Sigmoid colon (tissue), 7 donors: Measurements from ENCODE around the gene ERGIC2. TPM values are rescaled to one million over a fixed set of nuclear protein-coding genes. Genes with fewer than 3 reads are reported as not detected.

ENCODE experiments used
- DNase-seq: peaks from one replicate; pipeline ENCODE4 v3.0.0-alpha.2; 2019
- H3K27ac ChIP-seq, 4 donors: fragments of 200-600 bp; sonication (generic); one replicate each; pipeline ENCODE4 v1.5.1; 2016 to 2019; ENCODE audit warnings: mild to moderate bottlenecking in 1 of 4
- H3K27me3 ChIP-seq, 3 donors: fragments of 200-600 bp; sonication (generic); one replicate each; pipeline ENCODE4 v1.5.1; 2019; ENCODE audit warnings: mild to moderate bottlenecking in 1 of 3
- H3K36me3 ChIP-seq, 4 donors: fragments of 200-600 bp; sonication (generic); one replicate each; pipeline ENCODE4 v1.5.1; 2016 to 2019
- H3K4me1 ChIP-seq, 4 donors: fragments of 200-600 bp; sonication (generic); one replicate each; pipeline ENCODE4 v1.5.1; 2017 to 2019
- H3K4me3 ChIP-seq, 4 donors: fragments of 200-600 bp; sonication (generic); one replicate each; pipeline ENCODE4 v1.5.1; 2017 to 2019; ENCODE audit warnings: mild to moderate bottlenecking in 2 of 4, moderate library complexity in 1 of 4
- H3K9me3 ChIP-seq, 4 donors: fragments of 200-600 bp in 3 of 4; sonication (generic) in 3 of 4; one replicate each; pipeline versions ENCODE4 v1.5.1 to v1.6.1; 2013 to 2019
- EP300 ChIP-seq, 4 donors: sonication (generic); formaldehyde crosslinking; IDR thresholded peaks; one replicate each; pipeline ENCODE4 v1.6.1; 2017; ENCODE audit warnings: antibody characterized with exemption in 4 of 4
- POLR2A ChIP-seq, 2 donors: fragments of 450-650 bp; IDR thresholded peaks; one replicate each; pipeline ENCODE4 v1.6.1; 2016; ENCODE audit warnings: antibody characterized with exemption in 2 of 2, mild to moderate bottlenecking in 2 of 2, moderate library complexity in 2 of 2
- POLR2AphosphoS5 ChIP-seq, 4 donors: sonication (generic); formaldehyde crosslinking; IDR thresholded peaks; one replicate each; pipeline ENCODE4 v1.6.1; 2017; ENCODE audit warnings: antibody characterized with exemption in 4 of 4
- WGBS, 2 donors: extraction: QIAGEN DNeasy Blood & Tissue Kit; methylation state at CpG; one replicate each; pipeline ENCODE4 v1.1.7; 2013; 5-methylcytosine and 5-hydroxymethylcytosine counted together
- intact Hi-C: fragments of 100-400 bp; cut with DNase I; formaldehyde crosslinking; loops from one replicate; pipeline ENCODE4 v1.15.1; 2023
- polyA plus RNA-seq, 3 donors: library from polyadenylated mRNA; stranded (reverse); fragments of 200-250 nt; gene quantifications; one replicate each; pipeline ENCODE4 v1.2.3, GENCODE V29; 2013
- total RNA-seq, 4 donors: library from RNA; depleted of rRNA; stranded (reverse); fragments of >200 nt; gene quantifications; one replicate each; pipeline ENCODE4 v1.1.0, GENCODE V29; 2016
- TF ChIP-seq, protein P1 (sequence below), 4 experiments: fragments of 450-650 bp in 3 of 4; fragments of 200-600 bp in 1 of 4; IDR thresholded peaks; one replicate each; pipeline ENCODE4 v1.5.1; 2016 to 2019; ENCODE audit warnings: antibody characterized with exemption in 4 of 4, mild to moderate bottlenecking in 3 of 4, moderate library complexity in 2 of 4
- donor health status: healthy with polysubstance abuse.
- donor health status: Bipolar disorder and iron deficiency.
- donor health status: healthy.

The ERGIC2 gene
- total and polyA plus RNA-seq, 7 donors: 14.8 to 81.7 (median 62.3) TPM

GRCh38 chr12:29309320-29309902, 71.6 kb downstream of the ERGIC2 start:
- intact Hi-C loops: no loop called here
- 56 to 91% methylated on average over 4 of the region's 4 CpGs for WGBS, 2 donors
- TF ChIP-seq, protein P1, sequence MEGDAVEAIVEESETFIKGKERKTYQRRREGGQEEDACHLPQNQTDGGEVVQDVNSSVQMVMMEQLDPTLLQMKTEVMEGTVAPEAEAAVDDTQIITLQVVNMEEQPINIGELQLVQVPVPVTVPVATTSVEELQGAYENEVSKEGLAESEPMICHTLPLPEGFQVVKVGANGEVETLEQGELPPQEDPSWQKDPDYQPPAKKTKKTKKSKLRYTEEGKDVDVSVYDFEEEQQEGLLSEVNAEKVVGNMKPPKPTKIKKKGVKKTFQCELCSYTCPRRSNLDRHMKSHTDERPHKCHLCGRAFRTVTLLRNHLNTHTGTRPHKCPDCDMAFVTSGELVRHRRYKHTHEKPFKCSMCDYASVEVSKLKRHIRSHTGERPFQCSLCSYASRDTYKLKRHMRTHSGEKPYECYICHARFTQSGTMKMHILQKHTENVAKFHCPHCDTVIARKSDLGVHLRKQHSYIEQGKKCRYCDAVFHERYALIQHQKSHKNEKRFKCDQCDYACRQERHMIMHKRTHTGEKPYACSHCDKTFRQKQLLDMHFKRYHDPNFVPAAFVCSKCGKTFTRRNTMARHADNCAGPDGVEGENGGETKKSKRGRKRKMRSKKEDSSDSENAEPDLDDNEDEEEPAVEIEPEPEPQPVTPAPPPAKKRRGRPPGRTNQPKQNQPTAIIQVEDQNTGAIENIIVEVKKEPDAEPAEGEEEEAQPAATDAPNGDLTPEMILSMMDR (IDR thresholded peaks at IDR 0.05): no peak

DNA sequence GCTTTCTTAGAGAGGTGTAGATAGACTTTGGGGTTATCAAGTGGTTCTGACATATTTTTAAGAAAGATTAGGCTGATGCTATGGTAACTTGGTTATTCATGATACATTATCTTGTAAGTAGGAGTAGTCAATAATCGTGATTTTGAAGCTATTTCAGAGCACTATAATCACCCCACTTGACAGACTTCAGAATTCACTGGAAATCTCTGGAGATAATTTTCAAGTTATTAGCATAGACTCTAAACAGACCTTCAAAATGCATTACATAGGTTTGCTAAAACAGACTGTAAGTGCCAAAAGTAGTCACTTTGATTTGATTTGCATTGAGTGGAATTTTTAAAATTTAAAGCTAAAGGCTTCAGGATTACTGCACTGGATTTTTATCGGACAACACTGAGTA, 74.3 kb downstream of the ERGIC2 start:
- Histone ChIP-seq H3K4me1 (no peaks in the 10 kb centered on the region), H3K9me3 (no peaks in the 10 kb centered on the region), H3K27ac (no peak overlapping the region), H3K36me3 (peaks cover 0 to 2% (median 0%) of the 10 kb centered on the region in 4 donors), H3K4me3 (no peak overlapping the region), H3K27me3 (no peaks in the 10 kb centered on the region)
- DNase-seq: no peak
- WGBS, 2 donors: 93 to 99% methylated on average over 2 of the region's 2 CpGs
- no peak for TF ChIP-seq EP300 (IDR thresholded peaks at IDR 0.05)
- TF ChIP-seq POLR2A (IDR thresholded peaks at IDR 0.05): no peak
- no peak for TF ChIP-seq POLR2AphosphoS5 (IDR thresholded peaks at IDR 0.05)
- TF ChIP-seq, protein P1 (IDR thresholded peaks at IDR 0.05): no peak
- intact Hi-C loops: no loop called here

More at GRCh38 chr12:29309320-29309902, 71.6 kb downstream of the ERGIC2 start:
- Histone ChIP-seq H3K27me3 (no peaks in the 10 kb centered on the region), H3K9me3 (no peaks in the 10 kb centered on the region), H3K36me3 (peaks cover 0 to 10% (median 0%) of the 10 kb centered on the region in 4 donors), H3K4me1 (no peaks in the 10 kb centered on the region), H3K27ac (no peak overlapping the region), H3K4me3 (no peak overlapping the region)
- DNase-seq: no peak

DNA sequence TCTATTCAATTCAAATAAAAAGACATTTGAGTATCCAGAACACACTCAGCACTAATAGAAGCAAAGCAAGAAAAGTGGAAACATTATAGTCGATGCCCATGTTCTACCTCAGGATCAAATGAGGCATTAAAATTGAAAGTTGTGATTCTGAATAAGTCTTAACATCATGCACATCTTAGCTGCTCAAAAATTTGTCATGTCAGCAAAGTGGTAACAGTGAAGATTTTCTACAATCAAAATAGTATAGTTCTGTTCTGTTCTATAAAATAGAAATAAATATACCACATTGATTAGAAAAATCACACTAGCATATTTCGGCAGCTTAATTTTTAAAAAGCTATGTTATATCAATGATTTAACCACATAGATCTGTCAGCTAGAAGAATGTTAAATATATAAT, 74.7 kb downstream of the ERGIC2 start:
- Histone ChIP-seq H3K27ac (no peak overlapping the region), H3K9me3 (no peaks in the 10 kb centered on the region), H3K27me3 (no peaks in the 10 kb centered on the region), H3K4me1 (no peaks in the 10 kb centered on the region), H3K4me3 (no peak overlapping the region), H3K36me3 (no peaks in the 10 kb centered on the region)
- WGBS, 2 donors: 50 to 94% methylated on average over 2 of the region's 2 CpGs
- intact Hi-C loops: no loop called here
- TF ChIP-seq, protein P1 (IDR thresholded peaks at IDR 0.05): no peak
- TF ChIP-seq EP300 (IDR thresholded peaks at IDR 0.05) (no peak), POLR2A (IDR thresholded peaks at IDR 0.05) (no peak), POLR2AphosphoS5 (IDR thresholded peaks at IDR 0.05) (no peak)
- DNase-seq: no peak

GRCh38 chr12:29304388-29304787, 76.6 kb downstream of the ERGIC2 start:
- no peak for DNase-seq
- intact Hi-C loops: no loop called here
- TF ChIP-seq POLR2AphosphoS5 (IDR thresholded peaks at IDR 0.05) (no peak), POLR2A (IDR thresholded peaks at IDR 0.05) (no peak), EP300 (IDR thresholded peaks at IDR 0.05) (no peak)
- TF ChIP-seq, protein P1 (IDR thresholded peaks at IDR 0.05): no peak
- Histone ChIP-seq H3K4me3 (no peak overlapping the region), H3K36me3 (no peaks in the 10 kb centered on the region), H3K4me1 (no peaks in the 10 kb centered on the region), H3K27ac (no peak overlapping the region), H3K27me3 (no peaks in the 10 kb centered on the region), H3K9me3 (no peaks in the 10 kb centered on the region)

DNA sequence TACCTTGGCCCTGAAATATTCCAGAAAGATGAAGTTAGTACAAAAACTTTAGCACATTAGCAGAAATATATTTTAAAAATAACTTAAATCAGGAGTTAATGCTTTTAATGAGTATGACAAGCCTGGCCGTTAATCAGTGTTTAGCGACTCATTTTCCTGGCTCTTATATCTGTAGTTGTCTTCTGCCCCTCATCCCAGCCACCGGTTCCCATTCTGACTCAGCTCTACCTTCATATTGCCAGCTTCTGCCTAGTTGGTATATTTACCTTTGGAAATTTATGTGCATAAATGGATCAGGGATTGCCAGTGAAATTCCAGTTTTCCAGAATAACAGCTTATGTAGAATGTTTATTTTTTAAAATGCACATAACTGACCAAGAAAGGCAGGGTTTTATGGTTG, 79.9 kb downstream of the ERGIC2 start:
- Histone ChIP-seq H3K9me3 (no peaks in the 10 kb centered on the region), H3K4me1 (no peaks in the 10 kb centered on the region), H3K27me3 (no peaks in the 10 kb centered on the region), H3K4me3 (no peak overlapping the region), H3K27ac (no peak overlapping the region), H3K36me3 (no peaks in the 10 kb centered on the region)
- TF ChIP-seq POLR2AphosphoS5 (IDR thresholded peaks at IDR 0.05) (no peak), EP300 (IDR thresholded peaks at IDR 0.05) (no peak), POLR2A (IDR thresholded peaks at IDR 0.05) (no peak)
- TF ChIP-seq, protein P1 (IDR thresholded peaks at IDR 0.05): no peak
- intact Hi-C loops: no loop called here
- no peak for DNase-seq
- WGBS, 2 donors: 93 to 98% methylated on average over 3 of the region's 3 CpGs
